Vagina (tissue), 2 donors: ENCODE results near the gene MFNG. TPM values are rescaled to one million over a fixed set of nuclear protein-coding genes. Genes with fewer than 3 reads are reported as not detected.

Experiments used
- DNase-seq, 2 donors: peaks; one replicate each; pipeline ENCODE4 v3.0.0-alpha.2; 2017; ENCODE audit errors: extremely low spot score in 2 of 2
- H3K27ac ChIP-seq: fragments of 200-600 bp; sonication (generic); one replicate; pipeline ENCODE4 v1.5.1; 2019
- H3K27me3 ChIP-seq: fragments of 200-600 bp; sonication (generic); one replicate; pipeline ENCODE4 v1.5.1; 2019
- H3K36me3 ChIP-seq, 2 donors: fragments of 200-600 bp; sonication (generic); one replicate each; pipeline ENCODE4 v1.5.1; 2017 to 2019
- H3K4me1 ChIP-seq: fragments of 200-600 bp; sonication (generic); one replicate; pipeline ENCODE4 v1.5.1; 2019
- H3K4me3 ChIP-seq, 2 donors: fragments of 200-600 bp; sonication (generic); 1 replicate in 1 of 2; 2 replicates in 1 of 2; pipeline ENCODE4 v1.5.1; 2016 to 2019
- H3K9me3 ChIP-seq: fragments of 200-600 bp; sonication (generic); one replicate; pipeline ENCODE4 v1.5.1; 2019
- CTCF ChIP-seq, 3 experiments: fragments of 450-650 bp in 2 of 3; fragments of 200-600 bp in 1 of 3; sonication (generic) in 1 of 3; IDR thresholded peaks; one replicate each; pipeline ENCODE4 v1.5.1; 2017 to 2019; ENCODE audit warnings: antibody characterized with exemption in 3 of 3, mild to moderate bottlenecking in 2 of 3, moderate library complexity in 2 of 3
- POLR2A ChIP-seq, 2 donors: fragments of 450-650 bp; IDR thresholded peaks; one replicate each; pipeline ENCODE4 v1.6.1; 2017; ENCODE audit warnings: antibody characterized with exemption in 2 of 2, mild to moderate bottlenecking in 2 of 2, moderate library complexity in 2 of 2
- POLR2AphosphoS5 ChIP-seq, 2 donors: sonication (generic); formaldehyde crosslinking; IDR thresholded peaks; one replicate each; pipeline ENCODE4 v1.9.0; 2017; ENCODE audit warnings: antibody characterized with exemption in 2 of 2, mild to moderate bottlenecking in 2 of 2, low read depth in 1 of 2; ENCODE audit not compliant: insufficient read depth in 1 of 2
- intact Hi-C: fragments of 100-400 bp; cut with DNase I; formaldehyde crosslinking; loops from one replicate; pipeline ENCODE4 v1.15.1; 2023
- total RNA-seq: library from RNA; depleted of rRNA; stranded (reverse); fragments of >200 nt; gene quantifications from one replicate; pipeline ENCODE4 v1.2.3, GENCODE V29; 2016

MFNG gene
- total RNA-seq, 1 donor from 2014 or later, result 15.2 TPM

DNA sequence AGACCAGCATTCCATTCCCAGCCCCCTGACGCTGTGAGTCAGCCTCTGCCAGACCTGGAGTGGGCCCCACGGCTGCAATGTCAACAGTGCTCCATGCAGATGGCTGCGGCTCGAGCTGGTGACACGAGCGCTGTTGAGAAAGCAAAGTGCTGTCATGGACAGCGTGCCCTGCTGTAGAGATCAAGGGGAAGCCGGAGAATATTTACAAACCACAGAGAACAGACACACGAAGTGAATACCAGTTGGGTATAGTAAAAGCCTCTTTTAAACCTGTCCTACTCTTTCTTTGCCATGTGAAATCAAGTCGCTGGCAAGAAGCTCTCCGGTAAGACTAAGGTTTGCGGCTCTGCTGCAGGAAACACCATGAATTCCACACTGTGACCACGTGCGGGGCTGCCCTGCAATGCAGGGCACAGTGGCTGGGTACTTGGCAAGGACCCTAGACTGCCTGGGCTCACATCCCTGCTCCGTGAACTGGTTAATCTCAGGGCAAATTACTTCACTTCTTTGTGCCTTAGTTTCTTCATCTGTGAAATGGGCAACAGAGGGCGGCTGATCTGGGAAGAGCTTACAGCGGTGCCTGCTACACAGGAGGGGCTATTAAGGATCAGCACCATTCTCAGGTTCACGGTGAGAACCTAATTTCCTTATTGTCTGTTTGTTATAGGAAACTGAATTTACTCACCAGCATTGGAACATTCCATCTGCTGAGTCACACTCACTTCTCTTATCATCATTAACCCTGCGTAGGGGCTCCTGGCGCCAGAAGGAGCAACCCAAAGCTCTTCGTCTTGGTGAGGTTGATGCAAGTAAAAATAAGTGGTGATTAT, 31.1 kb downstream of the MFNG start:
- Histone ChIP-seq H3K36me3 (no peaks in the 10 kb centered on the region), H3K27me3 (peaks cover 4% of the 10 kb centered on the region), H3K27ac (no peak overlapping the region), H3K4me3 (no peak overlapping the region), H3K9me3 (no peaks in the 10 kb centered on the region), H3K4me1 (no peaks in the 10 kb centered on the region)
- intact Hi-C loops, result loop anchor here (10.0 kb wide), 1 partner anchor 130 kb away; no protein-coding TSS in a partner anchor
- no peak for DNase-seq
- TF ChIP-seq POLR2AphosphoS5 (IDR thresholded peaks at IDR 0.05; ENCODE audit: insufficient read depth in 1 of 2, low read depth in 1 of 2) (no peak), POLR2A (IDR thresholded peaks at IDR 0.05) (no peak), CTCF (IDR thresholded peaks at IDR 0.05) (no peak)

GRCh38 chr22:37453696-37454095, 32.5 kb downstream of the MFNG start:
- Histone ChIP-seq H3K27me3 (peaks cover 4% of the 10 kb centered on the region), H3K4me3 (no peak overlapping the region), H3K27ac (no peak overlapping the region), H3K9me3 (no peaks in the 10 kb centered on the region), H3K36me3 (no peaks in the 10 kb centered on the region), H3K4me1 (no peaks in the 10 kb centered on the region)
- intact Hi-C loops, result loop anchor here (10.0 kb wide), 1 partner anchor 129 kb away; no protein-coding TSS in a partner anchor
- no peak for DNase-seq
- no peak for TF ChIP-seq POLR2AphosphoS5 (IDR thresholded peaks at IDR 0.05; ENCODE audit: insufficient read depth in 1 of 2, low read depth in 1 of 2)
- no peak for TF ChIP-seq POLR2A (IDR thresholded peaks at IDR 0.05)
- TF ChIP-seq CTCF (IDR thresholded peaks at IDR 0.05), result no peak

DNA sequence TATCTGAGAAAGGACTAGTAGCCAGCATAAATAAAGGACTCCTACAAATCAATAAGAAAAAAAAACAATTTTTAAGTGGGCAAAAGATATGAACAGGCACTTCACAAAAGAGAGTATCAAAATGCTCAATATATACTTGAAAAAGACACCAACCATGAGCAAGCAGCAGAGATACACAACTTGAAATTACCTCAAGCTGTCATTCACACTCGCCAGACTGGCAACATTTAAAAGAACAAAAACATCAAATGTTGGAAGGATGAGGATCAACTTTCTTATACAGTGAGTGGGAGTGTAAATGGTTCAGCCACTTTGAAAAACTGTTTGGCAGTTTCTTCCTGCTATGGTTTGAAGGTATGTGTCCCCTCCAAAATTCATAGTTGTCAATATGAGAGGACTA, 35.0 kb downstream of the MFNG start:
- TF ChIP-seq POLR2AphosphoS5 (IDR thresholded peaks at IDR 0.05; ENCODE audit: insufficient read depth in 1 of 2, low read depth in 1 of 2), result no peak
- TF ChIP-seq CTCF (IDR thresholded peaks at IDR 0.05), result no peak
- no peak overlapping the region for H3K27ac ChIP-seq
- no peak overlapping the region for H3K4me3 ChIP-seq
- no peaks in the 10 kb centered on the region for H3K27me3 ChIP-seq
- DNase-seq, result no peak
- no peaks in the 10 kb centered on the region for H3K36me3 ChIP-seq
- H3K4me1 ChIP-seq, result no peaks in the 10 kb centered on the region
- intact Hi-C loops, result loop anchor here (10.0 kb wide), 1 partner anchor 126 kb away; no protein-coding TSS in a partner anchor
- H3K9me3 ChIP-seq, result no peaks in the 10 kb centered on the region

- no peaks in the 10 kb centered on the region for H3K36me3 ChIP-seq
- no peak for DNase-seq
- no peak overlapping the region for H3K4me3 ChIP-seq
- TF ChIP-seq CTCF (IDR thresholded peaks at IDR 0.05) (no peak), POLR2AphosphoS5 (IDR thresholded peaks at IDR 0.05; ENCODE audit: insufficient read depth in 1 of 2, low read depth in 1 of 2) (no peak)
- intact Hi-C loops, result loop anchor here (10.0 kb wide), 1 partner anchor 125 kb away; no protein-coding TSS in a partner anchor
- no peaks in the 10 kb centered on the region for H3K27me3 ChIP-seq
- no peaks in the 10 kb centered on the region for H3K4me1 ChIP-seq
- H3K27ac ChIP-seq, result no peak overlapping the region
- H3K9me3 ChIP-seq, result no peaks in the 10 kb centered on the region
These were observed 36.7 kb downstream of the MFNG start for GRCh38 chr22:37449331-37450001.
